C4-2B (cell line): ENCODE data around the gene NPSR1.

Source experiments
- ZFX ChIP-seq: fragments of 450-650 bp; IDR thresholded peaks from 2 replicates; pipeline ENCODE4 v1.6.1; 2017
- TF ChIP-seq, protein P1 (sequence below): fragments of 450-650 bp; conservative IDR thresholded peaks from 2 replicates; pipeline ENCODE4 v1.5.1; 2017; ENCODE audit warnings: mild to moderate bottlenecking

GRCh38 chr7:34759477-34760125 is 101.6 kb downstream of the NPSR1 start:
- TF ChIP-seq, protein P1, sequence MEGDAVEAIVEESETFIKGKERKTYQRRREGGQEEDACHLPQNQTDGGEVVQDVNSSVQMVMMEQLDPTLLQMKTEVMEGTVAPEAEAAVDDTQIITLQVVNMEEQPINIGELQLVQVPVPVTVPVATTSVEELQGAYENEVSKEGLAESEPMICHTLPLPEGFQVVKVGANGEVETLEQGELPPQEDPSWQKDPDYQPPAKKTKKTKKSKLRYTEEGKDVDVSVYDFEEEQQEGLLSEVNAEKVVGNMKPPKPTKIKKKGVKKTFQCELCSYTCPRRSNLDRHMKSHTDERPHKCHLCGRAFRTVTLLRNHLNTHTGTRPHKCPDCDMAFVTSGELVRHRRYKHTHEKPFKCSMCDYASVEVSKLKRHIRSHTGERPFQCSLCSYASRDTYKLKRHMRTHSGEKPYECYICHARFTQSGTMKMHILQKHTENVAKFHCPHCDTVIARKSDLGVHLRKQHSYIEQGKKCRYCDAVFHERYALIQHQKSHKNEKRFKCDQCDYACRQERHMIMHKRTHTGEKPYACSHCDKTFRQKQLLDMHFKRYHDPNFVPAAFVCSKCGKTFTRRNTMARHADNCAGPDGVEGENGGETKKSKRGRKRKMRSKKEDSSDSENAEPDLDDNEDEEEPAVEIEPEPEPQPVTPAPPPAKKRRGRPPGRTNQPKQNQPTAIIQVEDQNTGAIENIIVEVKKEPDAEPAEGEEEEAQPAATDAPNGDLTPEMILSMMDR, result peak; percentile 78
- no peak for TF ChIP-seq ZFX
